Panc1 (cell line): ENCODE data around the gene SLC15A1. TPM values are rescaled to one million over a fixed set of nuclear protein-coding genes. Genes with fewer than 3 reads are reported as not detected.

Source experiments
- ATAC-seq: fragments of 200-7000 bp; cut with Tn5 transposase; 2 replicates; pipeline ENCODE4 v1.9.1; 2020; ENCODE audit warnings: mild to moderate bottlenecking, moderate library complexity
- BruUV-seq: library from RNA; stranded (reverse); fragments of 400-500 nt; replicated peaks from 2 replicates; lab custom pipeline; 2021; lab: Mats Ljungman, UMichigan
- CTCF ChIA-PET: fragments of 300-600 bp; sonication (Branson Sonifier 250); formaldehyde crosslinking; loops from one replicate; lab custom pipeline; 2022; ENCODE audit warnings: antibody characterized with exemption; lab: Charles Lee
- POLR2A ChIA-PET: fragments of 300-600 bp; sonication (Branson Sonifier 250); formaldehyde crosslinking; loops from one replicate; lab custom pipeline; 2022; ENCODE audit warnings: antibody characterized with exemption; lab: Charles Lee
- DNase-seq: peaks from one replicate; pipeline ENCODE4 v3.0.0-alpha.2; 2010; ENCODE audit warnings: low read depth, low spot score
- H3K27ac ChIP-seq: 2 replicates; pipeline ENCODE4 v1.5.1; 2011; ENCODE audit warnings: mild to moderate bottlenecking, low read length, inconsistent platforms
- H3K27me3 ChIP-seq: fragments of 200-500 bp; sonication (Bioruptor generic); 2 replicates; pipeline ENCODE4 v1.6.0; 2014; ENCODE audit warnings: low read length, inconsistent platforms; ENCODE audit not compliant: control insufficient read depth, insufficient read depth
- H3K36me3 ChIP-seq: fragments of 200-500 bp; sonication (Bioruptor generic); 2 replicates; pipeline ENCODE4 v1.5.1; 2014; ENCODE audit warnings: inconsistent platforms, mild to moderate bottlenecking, low read length, moderate library complexity; ENCODE audit not compliant: control insufficient read depth, insufficient read depth
- H3K4me1 ChIP-seq: 2 replicates; pipeline ENCODE4 v1.5.1; 2011; ENCODE audit warnings: inconsistent platforms, mild to moderate bottlenecking, low read length, moderate library complexity; ENCODE audit not compliant: control insufficient read depth, insufficient read depth
- H3K4me3 ChIP-seq, 2 experiments: 2 replicates each; pipeline ENCODE4 v1.5.1; 2011 to 2012; ENCODE audit warnings: low read depth in 2 of 2, low read length in 2 of 2, mild to moderate bottlenecking in 2 of 2, inconsistent platforms in 1 of 2, moderate library complexity in 1 of 2
- H3K9me3 ChIP-seq: fragments of 200-500 bp; sonication (Bioruptor generic); 2 replicates; pipeline ENCODE4 v1.5.1; 2014; ENCODE audit warnings: low read depth, mild to moderate bottlenecking, inconsistent platforms, low read length, moderate library complexity; ENCODE audit not compliant: control insufficient read depth, insufficient read depth
- CTCF ChIP-seq: fragments of 450-650 bp; IDR thresholded peaks from 2 replicates; pipeline ENCODE4 v1.5.1; 2017; ENCODE audit warnings: mild to moderate bottlenecking
- POLR2AphosphoS5 ChIP-seq: IDR thresholded peaks from 2 replicates; pipeline ENCODE4 v1.6.1; 2012; ENCODE audit warnings: mild to moderate bottlenecking, low read depth, low read length, moderate library complexity
- SIN3A ChIP-seq: IDR thresholded peaks from 2 replicates; pipeline ENCODE4 v1.6.1; 2012; ENCODE audit warnings: low read depth, mild to moderate bottlenecking, low read length, moderate library complexity, borderline replicate concordance; ENCODE audit not compliant: insufficient read depth
- TCF7L2 ChIP-seq: IDR thresholded peaks from 2 replicates; pipeline ENCODE4 v1.6.1; 2011; ENCODE audit warnings: mild to moderate bottlenecking, low read depth, low read length, inconsistent platforms
- in situ Hi-C: cut with HindIII; loops from 2 replicates; pipeline ENCODE4 v1.10.0; 2016; ENCODE audit warnings: low sequenced_read_pairs, low pct_unique_long_range_greater_than_20kb
- intact Hi-C: fragments of 100-400 bp; cut with micrococcal nuclease; formaldehyde crosslinking; loops from one replicate; pipeline ENCODE4 v1.10.0; 2022; ENCODE audit not compliant: unreplicated experiment
- total RNA-seq: library from RNA; stranded (reverse); gene quantifications from one replicate; pipeline ENCODE4 v1.2.1, GENCODE V29; 2021; ENCODE audit not compliant: unreplicated experiment
- TF ChIP-seq, protein P1 (sequence below), 2 experiments: IDR thresholded peaks; 2 replicates each; pipeline ENCODE4 v1.6.1; 2011 to 2012; ENCODE audit warnings: low read depth in 2 of 2, control low read depth in 1 of 2, low read length in 1 of 2, mild to moderate bottlenecking in 1 of 2, moderate library complexity in 1 of 2; ENCODE audit not compliant: insufficient read depth in 1 of 2

The SLC15A1 gene
- total RNA-seq, 1 experiment from 2014 or later, result 0.18 TPM

DNA sequence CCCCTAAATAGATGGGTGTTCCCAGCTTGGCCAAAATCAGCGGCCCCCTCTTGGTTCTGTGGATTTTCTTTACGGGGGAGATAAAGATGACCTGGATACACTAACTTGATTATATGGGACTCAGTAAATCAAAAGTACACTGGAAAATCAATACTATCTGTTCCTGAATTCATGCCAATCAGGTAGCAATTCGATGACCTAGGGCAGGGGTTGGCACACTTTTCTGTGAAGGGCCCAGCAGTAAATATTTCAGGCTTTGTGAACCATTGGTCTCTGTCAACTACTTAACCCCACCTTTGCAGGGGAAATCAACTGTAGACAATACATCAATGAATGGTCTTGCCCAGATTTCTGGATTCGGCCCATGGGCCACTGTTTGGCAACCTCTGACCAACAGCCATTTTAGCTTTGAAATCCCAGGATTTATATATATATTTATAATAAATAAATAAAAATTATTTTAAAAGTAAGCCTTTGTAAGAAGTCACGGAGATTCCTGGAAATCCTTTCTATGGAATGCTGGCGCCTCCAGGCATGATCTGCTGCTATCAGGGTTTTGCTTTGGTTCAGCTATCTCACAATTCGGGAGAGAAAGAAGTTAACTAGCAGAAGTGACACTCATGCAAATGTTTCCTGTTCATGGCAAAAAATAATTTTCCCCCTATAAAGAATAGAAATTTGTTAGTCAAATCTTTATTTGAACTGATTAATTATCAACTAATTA is 32.8 kb downstream of the SLC15A1 start:
- no peak for ATAC-seq
- BruUV-seq, result no TSS peak

DNA sequence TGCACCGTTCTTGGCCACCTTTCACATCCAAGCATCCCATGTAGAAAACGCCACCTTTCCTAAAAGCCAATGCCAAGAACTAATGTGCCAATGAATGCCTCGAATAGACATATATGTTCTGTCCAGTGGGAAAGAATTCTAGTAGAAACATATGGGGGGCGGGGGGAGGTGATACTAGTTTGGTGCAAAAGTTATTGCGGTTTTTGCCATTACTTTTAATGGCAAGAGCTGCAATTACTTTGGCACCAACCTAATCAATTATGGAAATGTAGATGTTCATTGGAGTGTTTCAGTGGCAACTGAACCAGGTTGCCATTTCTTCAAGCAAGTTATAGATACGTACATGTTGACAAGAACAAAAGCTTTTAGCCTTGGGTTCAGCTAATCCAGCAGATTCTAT is 34.6 kb downstream of the SLC15A1 start:
- Histone ChIP-seq H3K4me1 (no peaks in the 10 kb centered on the region), H3K27ac (no peak overlapping the region), H3K9me3 (no peaks in the 10 kb centered on the region), H3K27me3 (no peaks in the 10 kb centered on the region), H3K36me3 (no peaks in the 10 kb centered on the region), H3K4me3 (no peak overlapping the region)
- ChIA-PET POLR2A (no interaction called here), CTCF (no interaction called here)
- TF ChIP-seq CTCF (no peak), POLR2AphosphoS5 (no peak), TCF7L2 (no peak), SIN3A (no peak)
- TF ChIP-seq, protein P1, sequence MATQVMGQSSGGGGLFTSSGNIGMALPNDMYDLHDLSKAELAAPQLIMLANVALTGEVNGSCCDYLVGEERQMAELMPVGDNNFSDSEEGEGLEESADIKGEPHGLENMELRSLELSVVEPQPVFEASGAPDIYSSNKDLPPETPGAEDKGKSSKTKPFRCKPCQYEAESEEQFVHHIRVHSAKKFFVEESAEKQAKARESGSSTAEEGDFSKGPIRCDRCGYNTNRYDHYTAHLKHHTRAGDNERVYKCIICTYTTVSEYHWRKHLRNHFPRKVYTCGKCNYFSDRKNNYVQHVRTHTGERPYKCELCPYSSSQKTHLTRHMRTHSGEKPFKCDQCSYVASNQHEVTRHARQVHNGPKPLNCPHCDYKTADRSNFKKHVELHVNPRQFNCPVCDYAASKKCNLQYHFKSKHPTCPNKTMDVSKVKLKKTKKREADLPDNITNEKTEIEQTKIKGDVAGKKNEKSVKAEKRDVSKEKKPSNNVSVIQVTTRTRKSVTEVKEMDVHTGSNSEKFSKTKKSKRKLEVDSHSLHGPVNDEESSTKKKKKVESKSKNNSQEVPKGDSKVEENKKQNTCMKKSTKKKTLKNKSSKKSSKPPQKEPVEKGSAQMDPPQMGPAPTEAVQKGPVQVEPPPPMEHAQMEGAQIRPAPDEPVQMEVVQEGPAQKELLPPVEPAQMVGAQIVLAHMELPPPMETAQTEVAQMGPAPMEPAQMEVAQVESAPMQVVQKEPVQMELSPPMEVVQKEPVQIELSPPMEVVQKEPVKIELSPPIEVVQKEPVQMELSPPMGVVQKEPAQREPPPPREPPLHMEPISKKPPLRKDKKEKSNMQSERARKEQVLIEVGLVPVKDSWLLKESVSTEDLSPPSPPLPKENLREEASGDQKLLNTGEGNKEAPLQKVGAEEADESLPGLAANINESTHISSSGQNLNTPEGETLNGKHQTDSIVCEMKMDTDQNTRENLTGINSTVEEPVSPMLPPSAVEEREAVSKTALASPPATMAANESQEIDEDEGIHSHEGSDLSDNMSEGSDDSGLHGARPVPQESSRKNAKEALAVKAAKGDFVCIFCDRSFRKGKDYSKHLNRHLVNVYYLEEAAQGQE (IDR thresholded peaks at IDR 0.05; ENCODE audit: insufficient read depth in 1 of 2, low read depth in 2 of 2, low read length in 1 of 2), result no peak
- DNase-seq (no peak), ATAC-seq (no peak)
- intact Hi-C loops (no loop called here), in situ Hi-C loops (no loop called here)
- BruUV-seq, result no TSS peak

More for the DNA sequence above, 32.8 kb downstream of the SLC15A1 start:
- Histone ChIP-seq H3K27me3 (no peaks in the 10 kb centered on the region), H3K36me3 (no peaks in the 10 kb centered on the region), H3K9me3 (no peaks in the 10 kb centered on the region), H3K27ac (no peak overlapping the region), H3K4me3 (no peak overlapping the region), H3K4me1 (no peaks in the 10 kb centered on the region)
- POLR2A ChIA-PET, result no interaction called here
- DNase-seq, result no peak
- intact Hi-C loops, result no loop called here
- in situ Hi-C loops, result no loop called here
- TF ChIP-seq, protein P1 (IDR thresholded peaks at IDR 0.05; ENCODE audit: insufficient read depth in 1 of 2, low read depth in 2 of 2, low read length in 1 of 2), result no peak
- TF ChIP-seq POLR2AphosphoS5 (no peak), SIN3A (no peak), CTCF (no peak), TCF7L2 (no peak)
- CTCF ChIA-PET, result no interaction called here
